Measurements from ENCODE around the gene IFIT5.
"Not testable (repeated sequence)": the region's sequence is repeated elsewhere in the genome, so short reads cannot be mapped to it uniquely, and the experiment has no call there.

IFIT5 gene

DNA sequence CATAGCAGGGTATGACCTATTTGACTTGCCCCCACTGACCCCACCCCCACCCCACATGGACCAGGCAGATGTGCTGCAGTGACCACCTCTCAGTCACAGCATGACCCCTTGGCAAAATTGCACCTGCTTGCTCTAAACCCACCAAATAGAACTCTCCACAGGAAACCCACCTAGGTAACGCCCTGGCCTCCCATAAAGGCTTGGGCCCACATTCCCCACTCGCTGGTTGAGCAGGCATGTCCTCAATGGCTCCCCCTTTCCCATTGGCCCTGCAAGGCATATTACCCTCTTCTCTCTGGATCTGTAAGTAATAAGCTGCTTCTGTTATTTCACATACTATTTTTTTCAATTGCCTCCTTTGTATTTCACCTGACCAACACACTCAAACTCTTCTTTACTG is 19.2 kb upstream of the IFIT5 start:
- no peak for DNase-seq

DNA sequence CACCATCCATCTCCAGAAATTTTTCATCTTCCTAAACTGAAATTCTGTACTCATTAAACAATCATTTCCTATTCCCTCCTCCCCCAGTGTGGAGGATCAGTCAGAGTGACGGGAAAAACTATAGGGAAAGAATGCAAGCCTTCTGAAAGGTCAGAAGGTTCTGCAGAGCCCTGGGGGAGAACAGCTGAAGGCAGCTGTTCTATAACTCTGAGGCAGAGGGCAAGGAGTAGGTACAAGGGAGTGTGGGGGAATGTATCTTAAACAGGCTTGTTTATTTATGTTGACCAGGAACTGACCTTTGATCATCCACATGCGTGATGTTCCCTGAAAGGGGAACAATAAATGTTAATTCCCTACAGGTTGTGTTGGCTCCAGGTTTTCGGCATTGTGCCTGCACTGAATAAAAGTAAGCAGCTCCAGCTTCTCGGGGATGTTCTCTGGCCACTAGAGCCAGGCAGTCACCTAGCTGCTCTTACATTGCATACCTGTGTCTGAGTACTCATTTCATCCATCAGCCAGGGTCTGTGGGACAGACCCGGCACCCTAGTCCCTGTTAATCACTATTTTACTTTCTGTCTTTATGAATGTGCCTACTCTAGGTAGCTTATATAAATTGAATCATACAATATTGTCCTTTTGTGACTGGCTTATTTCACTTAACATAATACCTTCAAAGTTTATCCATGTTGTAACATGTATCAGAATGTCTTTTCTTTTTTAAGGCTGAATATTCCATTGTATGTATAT is 16.2 kb upstream of the IFIT5 start:
- DNase-seq: no peak

DNA sequence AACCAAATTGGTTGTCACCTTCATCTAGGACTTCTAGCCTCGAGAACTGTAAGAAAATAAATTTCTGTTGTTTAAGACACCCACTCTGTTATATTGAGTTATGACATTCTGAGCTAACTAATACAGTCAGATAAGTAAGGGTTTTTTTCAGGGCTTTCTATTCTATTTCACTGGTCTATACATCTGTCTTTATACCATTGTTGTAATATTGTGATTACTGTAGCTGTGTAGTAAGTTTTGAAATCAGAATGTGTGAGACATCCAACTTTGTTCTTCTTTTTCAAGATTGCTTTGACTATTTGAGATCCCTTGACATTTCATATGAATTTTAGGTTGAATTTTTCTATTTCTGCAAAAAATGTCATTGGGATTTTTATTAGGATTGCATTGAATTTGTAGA is 14.4 kb upstream of the IFIT5 start:
- DNase-seq: no peak

DNA sequence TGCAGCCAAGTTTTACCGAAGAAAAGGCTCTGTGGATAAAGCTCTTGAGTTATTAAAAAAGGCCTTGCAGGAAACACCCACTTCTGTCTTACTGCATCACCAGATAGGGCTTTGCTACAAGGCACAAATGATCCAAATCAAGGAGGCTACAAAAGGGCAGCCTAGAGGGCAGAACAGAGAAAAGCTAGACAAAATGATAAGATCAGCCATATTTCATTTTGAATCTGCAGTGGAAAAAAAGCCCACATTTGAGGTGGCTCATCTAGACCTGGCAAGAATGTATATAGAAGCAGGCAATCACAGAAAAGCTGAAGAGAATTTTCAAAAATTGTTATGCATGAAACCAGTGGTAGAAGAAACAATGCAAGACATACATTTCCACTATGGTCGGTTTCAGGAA is 11.3 kb upstream of the IFIT5 start:
- no peak for DNase-seq

DNA sequence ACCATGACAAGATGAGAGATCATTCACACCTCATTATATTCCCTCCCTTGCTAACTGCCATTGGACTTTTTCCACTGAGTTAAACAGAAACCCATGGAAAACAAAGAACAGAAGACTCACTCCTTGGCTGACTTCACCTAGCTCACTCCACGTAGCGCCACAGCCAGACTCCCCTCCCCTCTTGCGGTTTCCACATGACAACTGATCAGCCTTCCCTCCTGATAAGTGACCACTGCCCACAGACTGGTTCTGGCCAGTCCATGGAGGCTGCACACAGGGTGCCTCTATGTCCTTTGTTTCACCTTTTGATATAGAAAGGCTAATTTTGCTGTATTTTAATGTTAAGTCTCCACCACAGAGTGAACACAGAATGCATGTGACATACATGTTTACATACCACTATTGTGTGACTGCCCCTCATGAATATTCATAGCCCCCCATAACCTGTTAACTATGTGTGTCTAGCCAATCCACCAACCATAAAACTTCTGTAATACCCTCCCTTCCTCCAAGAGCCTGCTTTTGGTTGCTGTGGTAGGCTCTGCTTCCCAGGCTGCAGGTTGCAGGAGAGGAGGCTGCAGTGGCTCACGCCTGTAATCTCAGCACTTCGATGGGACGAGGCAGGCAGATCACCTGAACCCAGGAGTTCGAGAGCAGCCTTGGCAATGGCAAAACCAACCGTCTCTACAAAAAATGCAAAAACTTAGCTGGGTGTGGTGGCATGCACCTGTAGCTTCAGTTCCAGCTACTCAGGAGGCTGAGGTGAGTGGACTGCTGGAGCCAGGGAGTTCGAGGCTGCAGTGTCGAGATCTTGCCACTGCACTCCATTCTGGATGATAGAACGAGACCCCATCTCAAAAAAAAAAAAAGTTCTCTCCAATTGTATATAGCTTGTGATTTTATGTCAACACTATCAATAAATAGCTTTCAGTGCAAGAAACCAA is 10.0 kb upstream of the IFIT5 start:
- no peak for DNase-seq

DNA sequence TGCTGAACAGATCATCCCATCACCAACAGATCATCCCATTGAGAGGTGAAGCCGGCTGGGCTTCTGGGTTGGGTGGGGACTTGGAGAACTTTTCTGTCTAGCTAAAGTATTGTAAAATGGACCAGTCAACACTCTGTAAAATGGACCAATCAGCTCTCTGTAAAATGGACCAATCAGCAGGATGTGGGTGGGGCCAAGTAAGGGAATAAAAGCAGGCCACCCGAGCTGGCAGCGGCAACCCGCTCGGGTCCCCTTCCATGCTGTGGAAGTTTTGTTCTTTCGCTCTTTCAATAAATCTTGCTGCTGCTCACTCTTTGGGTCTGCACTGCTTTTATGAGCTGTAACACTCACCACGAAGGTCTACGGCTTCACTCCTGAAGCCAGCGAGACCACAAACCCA is 8.2 kb upstream of the IFIT5 start:
- DNase-seq: not testable (repeated sequence)

DNA sequence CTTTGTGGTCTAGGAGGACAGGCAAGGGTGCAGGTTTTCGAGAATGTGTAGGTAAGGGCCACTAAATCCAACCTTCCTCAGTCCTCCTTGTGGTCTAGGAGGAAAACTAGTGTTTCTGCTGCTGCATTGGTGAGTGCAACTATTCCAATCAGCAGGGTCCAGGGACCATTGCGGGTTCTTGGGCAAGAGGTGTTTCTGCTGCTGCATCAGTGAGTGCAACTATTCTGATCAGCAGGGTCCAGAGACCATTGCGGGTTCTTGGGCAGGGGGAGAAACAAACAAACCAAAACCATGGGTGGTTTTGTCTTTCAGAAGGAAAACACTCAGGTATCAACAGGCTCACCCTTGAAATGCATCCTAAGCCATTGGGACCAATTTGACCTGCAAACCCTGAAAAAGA is 6.6 kb upstream of the IFIT5 start:
- not testable (repeated sequence) for DNase-seq

DNA sequence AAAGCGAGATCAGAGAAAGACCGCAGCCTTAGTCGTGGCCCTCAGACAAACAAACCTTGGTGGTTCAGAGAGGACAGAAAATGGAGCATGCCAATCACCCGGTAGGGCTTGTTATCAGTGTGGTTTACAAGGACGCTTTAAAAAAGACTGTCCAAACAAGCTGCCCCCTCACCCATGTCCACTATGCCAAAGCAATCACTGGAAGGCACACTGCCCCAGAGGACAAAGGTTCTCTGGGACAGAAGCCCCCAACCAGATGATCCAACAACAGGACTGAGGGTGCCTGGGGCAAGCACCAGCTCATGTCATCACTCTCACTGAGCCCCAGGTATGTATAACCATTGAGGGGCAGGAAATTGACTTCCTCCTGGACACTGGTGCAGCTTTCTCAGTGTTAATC is 5.1 kb upstream of the IFIT5 start:
- not testable (repeated sequence) for DNase-seq

DNA sequence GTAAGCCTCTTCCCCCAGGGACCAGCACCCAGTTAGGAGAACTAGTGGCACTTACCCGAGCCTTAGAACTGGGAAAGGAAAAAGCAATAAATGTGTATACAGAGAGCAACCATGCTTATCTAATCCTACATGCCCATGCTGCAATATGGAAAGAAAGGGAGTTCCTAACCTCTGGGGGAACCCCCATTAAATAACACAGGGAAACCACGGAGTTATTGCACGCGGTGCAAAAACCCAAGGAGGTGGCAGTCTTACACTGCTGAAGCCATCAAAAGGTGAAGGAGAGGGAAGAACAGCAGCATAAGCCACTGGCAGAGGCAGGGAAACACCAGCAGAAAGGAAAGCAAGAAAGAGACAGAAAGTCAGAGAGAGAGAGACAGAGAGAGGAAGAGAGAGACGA is 3.8 kb upstream of the IFIT5 start:
- not testable (repeated sequence) for DNase-seq

DNA sequence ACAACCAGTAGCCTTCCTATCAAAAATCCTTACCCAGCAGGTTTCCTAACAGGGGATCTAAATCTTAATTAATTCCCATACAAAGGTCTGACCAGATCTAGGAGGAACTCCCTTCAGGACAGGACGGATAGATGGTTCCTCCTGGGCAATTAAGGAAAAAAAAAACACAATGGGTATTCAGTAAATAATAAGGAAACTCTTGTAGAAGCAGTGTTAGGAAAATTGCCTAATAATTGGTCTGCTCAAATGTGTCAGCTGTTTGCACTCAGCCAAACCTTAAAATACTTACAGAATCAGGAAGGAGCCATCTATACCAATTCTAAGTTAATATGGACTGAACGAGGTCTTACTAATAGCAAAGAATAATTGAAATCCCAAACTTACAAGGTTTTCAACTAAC is 3.2 kb upstream of the IFIT5 start:
- not testable (repeated sequence) for DNase-seq

DNA sequence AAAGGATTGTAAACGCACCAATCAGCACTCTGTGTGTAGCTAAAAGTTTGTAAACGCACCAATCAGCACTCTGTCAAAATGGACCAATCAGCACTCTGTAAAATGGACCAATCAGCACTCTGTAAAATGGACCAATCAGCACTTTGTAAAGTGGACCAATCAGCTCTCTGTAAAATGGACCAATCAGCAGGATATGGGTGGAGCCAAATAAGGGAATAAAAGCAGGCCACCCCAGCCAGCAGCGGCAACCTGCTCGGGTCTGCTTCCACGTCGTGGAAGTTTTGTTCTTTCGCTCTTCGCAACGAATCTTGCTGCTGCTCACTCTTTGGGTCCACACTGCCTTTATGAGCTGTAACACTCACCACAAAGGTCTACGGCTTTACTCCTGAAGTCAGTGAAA is 2.1 kb upstream of the IFIT5 start:
- peak in 1 of 2 experiments; percentile 29 for DNase-seq

DNA sequence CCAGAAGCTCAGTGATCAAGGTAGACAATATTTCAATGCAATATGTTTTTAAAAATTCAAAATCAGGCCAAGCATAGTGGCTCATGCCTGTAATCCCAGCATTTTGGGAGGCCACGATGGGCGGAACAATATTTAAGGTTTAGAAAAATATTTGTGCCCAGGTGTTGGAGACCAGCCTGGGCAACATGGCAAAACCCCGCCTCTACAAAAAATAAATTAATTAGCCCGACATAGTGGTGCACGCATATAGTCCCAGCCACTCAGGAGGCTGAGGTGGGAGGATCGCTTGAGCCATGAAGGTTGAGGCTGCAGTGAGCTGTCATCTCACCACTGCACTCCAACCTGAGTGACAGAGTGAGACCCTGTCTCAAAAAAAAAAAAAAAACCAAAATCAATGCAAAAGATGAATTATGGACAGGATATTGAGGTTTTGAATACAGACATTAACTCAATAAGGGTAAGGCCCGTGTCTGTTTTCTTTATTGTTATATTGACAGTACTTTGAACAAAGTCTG is 913 bp upstream of the IFIT5 start:
- DNase-seq: no peak

DNA sequence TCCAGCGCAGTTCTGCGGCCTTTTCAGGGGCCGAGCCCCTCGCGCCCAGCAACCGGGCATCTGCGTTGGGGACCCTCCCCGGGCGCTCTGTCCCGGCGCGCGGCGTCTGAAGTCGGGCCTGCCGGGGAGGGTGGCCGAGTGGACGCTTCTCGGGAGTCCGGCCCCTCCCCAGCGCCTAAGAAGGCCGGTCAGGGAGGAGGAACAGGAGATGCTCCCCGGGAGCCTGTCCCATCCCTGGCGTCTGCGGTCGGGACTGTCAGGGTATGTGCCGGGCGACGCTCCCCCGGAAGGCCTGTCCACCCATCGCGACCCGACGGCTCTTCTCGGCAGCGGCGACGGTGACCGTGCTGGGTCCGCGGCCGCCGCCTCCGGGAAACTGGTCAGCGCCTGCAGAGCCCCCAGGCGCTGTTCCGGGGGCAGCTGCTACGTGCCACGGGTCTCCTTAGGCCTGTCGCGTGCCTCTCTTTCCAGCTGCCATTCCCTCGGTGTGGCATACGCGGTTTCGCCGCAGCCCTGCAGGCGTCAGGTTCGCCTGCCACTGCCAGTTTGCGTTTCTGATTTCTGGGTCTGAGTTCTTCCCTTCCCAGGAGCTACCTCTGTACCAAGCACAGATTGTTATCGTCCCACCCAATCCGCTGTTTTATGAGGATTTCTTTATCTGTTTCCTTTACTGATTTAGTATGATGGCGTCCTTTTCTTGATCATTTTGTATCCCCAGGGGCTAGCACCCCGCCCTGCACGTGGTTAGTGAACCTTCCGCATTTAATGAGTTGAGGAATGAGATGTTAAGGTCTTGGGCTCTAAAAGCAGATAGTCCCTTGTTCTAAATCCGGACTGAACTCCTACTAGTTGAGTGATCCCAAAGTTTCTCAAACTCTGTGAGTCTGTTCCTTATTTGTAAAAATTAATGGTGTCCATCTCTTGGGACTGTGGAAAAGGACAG is 782 bp downstream of the IFIT5 start:
- peak; percentile 34 to 43 for DNase-seq

DNA sequence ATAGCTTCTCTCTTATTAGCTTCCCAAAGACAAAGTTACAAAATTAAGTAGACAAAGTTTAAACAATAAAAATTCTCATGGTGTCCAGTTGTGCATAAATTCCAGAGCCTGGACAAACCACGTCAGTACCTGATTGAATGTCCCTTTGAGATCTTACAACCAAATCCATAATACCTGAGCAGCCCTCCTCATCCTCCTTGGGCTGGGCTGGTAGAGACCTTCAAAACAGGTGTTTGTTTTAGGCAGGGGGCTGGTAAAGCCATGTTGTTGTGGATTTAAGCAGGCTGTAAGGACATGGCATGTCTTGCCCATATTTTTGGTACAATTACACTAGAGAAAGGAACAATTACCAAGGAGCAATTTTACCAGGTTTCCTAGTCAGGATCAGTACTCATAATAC is 2.1 kb downstream of the IFIT5 start:
- no peak for DNase-seq

DNA sequence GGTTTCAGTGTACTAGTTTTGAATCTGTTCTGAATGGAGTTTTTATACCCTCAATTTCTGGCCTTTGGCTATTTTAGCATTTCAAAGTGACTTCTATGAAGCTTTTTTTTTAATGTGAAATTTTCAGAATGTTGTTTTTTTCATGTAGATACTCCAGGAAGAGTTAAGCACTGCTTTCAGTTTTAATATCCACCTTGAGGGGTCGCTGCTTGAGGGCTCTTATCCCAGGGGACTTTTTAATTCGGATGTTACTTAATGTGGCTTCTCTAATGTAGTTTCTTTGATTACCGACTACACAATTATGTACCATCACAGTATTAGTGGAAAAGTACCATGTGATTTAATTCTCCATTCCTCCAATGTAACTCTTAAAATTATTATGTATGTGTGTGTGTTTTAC is 5.2 kb downstream of the IFIT5 start:
- no peak for DNase-seq

DNA sequence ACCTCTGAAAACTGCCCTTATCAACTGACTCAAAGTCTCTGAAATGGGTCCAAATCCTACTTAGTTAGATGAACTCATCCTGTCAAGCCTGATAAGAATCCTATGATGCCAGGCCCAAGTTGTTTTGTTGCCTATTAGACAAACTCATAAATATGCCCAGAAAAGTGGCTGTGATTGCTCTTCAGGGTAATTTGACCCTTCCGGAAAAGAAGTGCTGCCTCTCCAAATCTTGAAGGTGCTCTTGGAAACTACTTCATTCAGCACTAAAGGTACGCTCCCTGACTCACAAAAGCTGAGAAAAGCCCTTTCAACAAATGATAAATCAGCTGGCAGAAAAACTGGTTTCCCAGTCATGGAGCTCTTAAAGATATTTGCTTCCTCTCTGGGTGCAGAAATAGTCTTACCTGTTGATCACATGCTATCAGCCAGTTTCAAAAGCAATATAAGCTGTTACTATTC is 6.7 kb downstream of the IFIT5 start:
- no peak for DNase-seq

DNA sequence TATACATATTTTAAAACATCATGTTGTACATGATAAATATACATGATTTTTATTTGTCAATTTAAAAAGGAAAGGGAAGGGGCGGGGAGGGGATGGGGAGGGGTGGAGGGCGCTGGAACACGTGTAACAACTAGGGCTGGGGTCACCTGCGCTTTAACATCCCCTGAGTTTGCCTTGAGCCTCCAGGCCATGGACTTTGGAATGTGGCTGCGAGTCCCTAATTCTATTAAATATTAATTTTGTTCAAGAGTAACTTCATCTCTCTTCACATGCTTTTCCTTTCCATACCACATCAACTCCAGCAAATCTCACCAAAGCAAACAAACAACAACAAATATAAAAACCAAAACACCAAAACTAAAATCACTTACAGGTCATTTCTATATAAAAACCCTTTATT is 10.6 kb downstream of the IFIT5 start:
- DNase-seq: no peak

DNA sequence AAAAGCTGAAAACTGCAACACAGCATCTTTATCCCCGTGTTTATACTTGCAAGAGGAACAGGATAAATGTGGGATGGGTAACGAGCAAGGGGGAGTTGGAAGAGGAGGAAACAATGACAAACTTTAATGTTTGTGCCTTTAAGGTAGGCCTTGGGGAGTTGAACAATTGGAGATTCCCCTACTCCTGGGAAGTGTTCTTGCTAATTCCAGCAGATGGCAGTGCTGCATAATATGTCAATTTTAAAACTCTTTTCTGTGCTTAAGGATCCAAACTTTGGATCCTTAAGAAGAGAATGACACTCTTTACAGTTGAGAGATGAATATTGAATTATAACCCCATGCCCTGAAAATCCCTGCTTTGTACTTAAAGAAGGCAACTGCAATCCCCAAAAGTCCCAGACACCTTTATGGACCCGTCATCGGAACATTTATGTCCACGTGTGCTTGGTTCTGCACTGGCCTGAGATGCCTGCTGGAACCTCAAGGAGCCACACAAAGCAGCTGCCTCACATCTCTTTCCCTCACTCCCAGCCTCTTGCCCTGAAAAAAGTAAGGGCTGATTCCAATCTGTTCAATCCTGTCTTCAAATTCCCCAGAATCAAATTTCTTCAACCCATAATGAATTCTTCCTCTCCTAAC is 12.0 kb downstream of the IFIT5 start:
- no peak for DNase-seq

DNA sequence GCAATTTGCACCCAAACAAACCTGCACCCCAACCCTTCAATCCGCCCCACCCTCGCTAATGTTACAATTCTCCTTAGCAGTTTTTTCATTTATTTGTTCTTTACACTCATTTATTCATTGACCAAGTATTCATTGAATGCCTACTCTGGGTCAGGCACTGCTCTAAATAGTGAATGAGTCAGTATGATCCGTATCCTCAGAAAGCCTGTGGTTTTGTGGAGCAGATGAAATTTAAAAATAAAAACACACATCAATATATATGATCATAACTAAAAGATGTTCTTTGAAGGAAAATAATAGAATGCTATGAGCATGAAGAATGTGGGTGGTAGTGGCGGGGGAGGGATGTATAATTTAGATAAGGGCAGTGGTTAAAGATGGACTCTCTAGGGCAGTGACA is 13.3 kb downstream of the IFIT5 start:
- no peak for DNase-seq

DNA sequence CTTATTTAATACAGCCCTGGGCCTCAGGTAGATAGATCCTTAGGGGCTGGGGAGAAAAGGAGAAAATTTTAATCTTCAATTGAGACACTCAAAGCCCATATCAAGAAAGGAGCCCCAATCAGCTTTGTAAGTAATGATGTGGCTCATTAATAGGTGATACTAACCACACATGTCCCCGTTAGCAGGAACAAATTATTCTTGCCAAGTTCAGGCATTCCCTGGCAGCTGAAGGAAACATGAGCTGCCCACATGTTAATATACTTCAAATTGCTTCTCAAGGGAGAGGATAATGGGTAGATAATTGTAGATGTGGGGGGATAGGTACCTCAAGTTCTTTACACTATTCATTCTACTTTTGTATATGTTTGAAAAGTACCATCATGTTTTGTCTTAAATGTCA is 14.5 kb downstream of the IFIT5 start:
- DNase-seq: no peak

DNA sequence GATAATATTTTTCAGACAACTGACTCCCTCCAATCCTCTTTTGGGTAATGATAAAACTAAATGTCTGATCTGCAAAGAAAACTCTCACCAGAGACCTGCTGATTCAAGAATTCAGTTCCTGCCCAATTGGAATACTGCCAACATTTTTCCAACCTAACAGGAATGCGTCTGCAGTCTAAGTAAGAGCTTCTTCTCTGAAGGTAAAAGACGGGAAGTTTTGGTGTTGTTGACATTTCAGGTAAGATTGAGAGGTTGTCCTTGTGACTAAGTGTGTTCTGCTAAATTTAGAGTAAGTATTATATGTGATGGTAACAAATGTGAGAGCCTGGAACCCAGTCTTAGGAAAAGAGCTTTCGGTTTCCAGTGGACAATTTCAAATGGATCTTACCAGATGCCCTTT is 17.6 kb downstream of the IFIT5 start:
- DNase-seq: no peak

DNA sequence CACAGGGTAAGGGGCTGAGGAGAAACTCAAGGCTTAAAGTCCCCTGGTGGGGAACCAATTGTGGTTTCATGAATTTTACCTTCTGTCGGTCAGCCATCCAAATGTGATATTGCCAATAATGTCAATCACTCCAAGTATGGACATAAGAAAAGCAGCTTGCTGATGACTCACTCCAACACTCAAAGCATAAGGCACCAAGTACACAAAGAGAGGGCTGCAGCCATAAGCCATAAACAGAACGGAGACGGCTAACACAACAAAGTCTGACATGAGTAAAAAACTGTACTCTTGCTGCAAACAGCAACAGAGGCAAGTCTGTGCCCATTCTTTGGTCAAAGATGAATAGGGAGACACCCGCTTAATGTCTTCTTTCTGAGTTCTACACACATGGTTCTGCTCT is 24.2 kb downstream of the IFIT5 start:
- no peak for DNase-seq
